Activated T-helper 1 cell treated with Interleukin-2 at 50 U/mL for 16 hours (primary cell): Measurements from ENCODE around the gene ERAL1.
"Not testable (repeated sequence)": the region's sequence is repeated elsewhere in the genome, so short reads cannot be mapped to it uniquely, and the experiment has no call there.

Source experiments
- DNase-seq: peaks from one replicate; pipeline ENCODE4 v3.0.0-alpha.2; 2020; ENCODE audit warnings: low read depth

Gene ERAL1

DNA sequence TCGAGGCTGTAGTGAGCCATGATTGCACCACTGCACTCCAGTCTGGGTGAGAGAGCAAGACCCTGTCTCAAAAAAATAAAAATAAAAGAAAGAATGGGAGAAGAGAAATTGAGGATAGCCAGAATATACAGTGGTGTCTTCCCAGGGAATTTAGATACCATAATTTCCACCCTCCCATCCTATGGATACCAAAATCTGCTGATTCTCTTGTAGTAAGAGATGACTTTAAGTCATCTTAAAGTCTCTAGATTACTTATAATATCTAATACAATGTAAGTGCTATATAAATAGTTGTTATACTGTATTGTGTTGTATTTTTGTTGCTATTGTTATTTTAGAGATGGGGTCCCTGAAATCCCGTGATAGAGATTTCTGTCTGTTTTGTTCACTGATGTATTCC is 1.5 kb upstream of the ERAL1 start:
- DNase-seq = no peak

DNA sequence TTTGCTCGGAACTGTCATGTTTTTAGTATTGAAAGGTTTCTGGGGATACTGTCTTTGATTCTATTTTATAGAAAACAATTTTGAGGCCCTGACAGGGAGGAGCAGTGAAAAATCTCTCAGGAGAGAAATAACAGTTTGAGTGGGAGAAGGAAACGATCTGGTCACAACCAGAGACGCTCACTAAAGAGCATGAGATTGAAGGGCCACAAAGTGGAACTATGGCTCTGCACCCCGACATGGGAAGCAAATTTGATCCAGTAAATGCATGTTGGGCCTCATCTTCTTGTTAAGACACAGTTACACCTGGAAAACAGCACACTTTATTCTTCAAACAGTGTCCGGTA is 492 bp downstream of the ERAL1 start:
- DNase-seq = no peak

DNA sequence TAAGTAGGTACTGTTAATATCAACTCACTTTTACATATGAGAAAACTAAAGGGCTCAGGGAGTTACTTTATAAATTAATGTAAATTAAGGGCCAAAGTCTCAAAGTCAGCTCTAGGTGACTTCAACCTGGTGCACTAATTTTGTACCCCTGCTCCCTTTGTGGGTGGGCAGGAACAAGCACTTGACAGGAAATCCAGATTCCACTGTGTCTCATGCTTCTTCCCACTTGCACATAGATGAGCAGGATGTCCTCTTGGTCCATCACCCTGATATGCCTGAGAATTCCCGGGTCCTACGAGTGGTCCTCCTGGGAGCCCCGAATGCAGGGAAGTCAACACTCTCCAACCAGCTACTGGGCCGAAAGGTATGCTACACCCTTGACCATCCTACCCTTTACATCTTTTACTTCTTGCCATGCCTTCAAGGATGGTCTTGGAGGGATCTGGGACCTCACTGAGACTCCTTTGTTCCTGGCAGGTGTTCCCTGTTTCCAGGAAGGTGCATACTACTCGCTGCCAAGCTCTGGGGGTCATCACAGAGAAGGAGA is 1.3 kb downstream of the ERAL1 start:
- no peak for DNase-seq

DNA sequence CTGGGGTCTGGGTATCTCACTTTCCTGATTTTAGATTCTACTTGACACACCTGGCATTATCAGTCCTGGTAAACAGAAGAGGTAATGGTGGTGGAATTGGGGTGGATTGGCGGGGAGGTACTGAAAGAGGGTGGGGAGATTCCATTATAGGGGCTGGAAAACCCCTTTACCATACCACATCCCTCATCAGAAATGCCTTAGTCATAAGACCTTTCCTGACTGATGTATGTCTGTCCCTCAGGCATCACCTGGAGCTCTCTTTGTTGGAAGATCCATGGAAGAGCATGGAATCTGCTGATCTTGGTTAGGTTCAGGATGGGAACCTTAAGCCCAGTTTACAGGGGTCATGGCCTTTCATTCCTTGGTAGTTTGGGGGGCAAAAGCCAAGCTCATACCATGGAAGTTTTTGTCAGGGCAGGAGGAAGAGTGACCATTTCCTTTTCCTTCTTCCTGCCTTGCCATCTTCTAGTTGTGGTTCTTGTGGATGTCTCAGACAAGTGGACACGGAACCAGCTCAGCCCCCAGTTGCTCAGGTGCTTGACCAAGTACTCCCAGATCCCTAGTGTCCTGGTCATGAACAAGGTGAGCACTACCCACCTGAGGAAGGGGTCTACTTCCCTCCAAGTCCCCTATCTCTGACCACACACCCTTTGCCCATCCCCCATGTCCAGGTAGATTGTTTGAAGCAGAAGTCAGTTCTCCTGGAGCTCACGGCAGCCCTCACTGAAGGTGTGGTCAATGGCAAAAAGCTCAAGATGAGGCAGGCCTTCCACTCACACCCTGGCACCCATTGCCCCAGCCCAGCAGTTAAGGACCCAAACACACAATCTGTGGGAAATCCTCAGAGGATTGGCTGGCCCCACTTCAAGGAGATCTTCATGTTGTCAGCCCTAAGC is 3.3 kb downstream of the ERAL1 start:
- DNase-seq = no peak

DNA sequence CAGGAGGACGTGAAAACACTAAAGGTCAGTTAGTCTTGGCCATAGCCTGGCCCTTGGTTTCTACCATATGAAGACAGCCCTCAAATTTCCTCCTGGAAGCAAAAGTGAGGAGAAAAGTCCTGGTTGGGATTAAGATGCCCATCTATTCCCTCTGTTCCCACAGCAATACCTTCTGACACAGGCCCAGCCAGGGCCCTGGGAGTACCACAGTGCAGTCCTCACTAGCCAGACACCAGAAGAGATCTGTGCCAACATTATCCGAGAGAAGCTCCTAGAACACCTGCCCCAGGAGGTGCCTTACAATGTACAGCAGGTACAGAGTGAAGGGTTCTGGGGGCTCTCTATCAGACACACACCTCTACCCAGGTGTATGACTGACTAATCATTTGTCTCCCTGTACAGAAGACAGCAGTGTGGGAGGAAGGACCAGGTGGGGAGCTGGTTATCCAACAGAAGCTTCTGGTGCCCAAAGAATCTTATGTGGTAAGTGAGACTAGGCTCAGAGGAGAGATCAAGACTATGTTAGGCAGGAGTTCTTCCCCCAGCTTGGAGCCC is 4.1 kb downstream of the ERAL1 start:
- DNase-seq = no peak

DNA sequence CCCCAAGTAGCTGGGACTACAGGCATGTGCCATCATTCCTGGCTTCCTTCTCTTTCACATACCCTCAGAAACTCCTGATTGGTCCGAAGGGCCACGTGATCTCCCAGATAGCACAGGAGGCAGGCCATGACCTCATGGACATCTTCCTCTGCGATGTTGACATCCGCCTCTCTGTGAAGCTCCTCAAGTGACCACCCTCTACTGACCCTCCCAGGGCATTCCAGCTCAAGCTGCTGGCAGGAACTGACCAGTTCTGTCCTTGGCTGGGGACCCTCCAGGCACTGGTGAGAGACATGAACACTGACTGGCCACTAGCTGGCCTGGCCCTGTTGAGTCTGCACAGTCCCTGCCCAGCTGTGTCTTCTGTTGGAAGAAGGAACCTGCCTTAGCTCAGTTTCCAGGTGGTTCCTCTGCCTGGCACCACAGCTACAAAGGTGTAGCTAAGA is 5.6 kb downstream of the ERAL1 start:
- DNase-seq = no peak

DNA sequence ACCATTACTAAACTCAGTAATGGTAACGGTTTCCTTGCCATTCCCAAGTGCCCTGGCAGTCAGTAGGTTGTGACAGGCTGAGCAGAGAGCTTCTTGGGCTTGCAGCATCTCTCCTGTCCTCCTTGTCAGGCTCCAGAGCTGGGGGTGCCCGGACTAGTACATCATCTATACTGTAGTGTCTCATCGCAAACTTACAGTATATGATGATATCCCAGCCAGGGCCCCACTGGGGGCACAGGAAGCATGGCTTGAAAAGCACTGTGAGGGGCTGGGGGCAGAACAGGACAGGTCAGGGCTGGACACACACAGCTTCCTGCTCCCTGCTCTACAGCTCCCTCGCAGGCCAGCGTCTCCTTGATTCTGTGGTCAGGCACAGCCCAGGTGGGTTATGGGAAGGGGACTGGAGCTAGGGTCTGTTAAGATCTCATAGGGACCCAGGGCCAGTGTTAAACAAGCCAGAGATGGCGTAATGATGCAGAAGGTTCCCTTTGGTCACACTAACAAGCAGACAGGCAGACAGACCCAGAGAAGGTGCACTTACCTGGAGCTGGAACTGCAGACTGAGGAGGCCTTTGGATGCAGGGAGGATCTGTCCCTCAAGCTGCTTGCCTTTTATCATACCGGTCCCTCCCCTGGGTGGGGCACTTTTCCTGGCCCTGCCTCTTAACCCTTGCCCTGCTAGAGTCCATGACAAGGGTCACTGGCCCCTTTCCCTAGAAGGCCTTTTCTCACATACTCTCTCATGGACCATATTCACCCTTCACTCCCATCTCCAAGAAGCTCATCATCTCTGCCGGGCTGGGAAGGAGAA is 6.8 kb downstream of the ERAL1 start:
- DNase-seq = no peak

DNA sequence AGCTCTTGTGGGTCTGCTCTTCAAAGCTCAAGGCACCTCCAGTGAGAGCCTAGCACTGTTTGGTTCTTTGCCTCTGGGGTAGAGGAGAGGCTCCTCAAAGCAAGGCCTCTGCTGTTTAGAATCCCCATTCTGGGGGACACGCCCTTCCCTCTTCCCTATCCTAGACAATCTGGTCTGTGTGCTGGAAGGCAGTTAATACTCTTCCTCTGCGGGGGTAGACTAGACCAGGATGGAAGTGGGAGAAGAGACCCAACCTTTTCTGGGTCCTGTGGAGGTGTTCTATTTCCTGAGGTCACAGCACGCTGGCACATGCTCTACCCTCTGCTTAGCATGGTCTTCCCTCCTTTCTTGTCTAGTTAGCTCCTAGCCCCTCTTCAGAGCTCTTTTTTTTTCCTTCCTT is 7.7 kb downstream of the ERAL1 start:
- no peak for DNase-seq

DNA sequence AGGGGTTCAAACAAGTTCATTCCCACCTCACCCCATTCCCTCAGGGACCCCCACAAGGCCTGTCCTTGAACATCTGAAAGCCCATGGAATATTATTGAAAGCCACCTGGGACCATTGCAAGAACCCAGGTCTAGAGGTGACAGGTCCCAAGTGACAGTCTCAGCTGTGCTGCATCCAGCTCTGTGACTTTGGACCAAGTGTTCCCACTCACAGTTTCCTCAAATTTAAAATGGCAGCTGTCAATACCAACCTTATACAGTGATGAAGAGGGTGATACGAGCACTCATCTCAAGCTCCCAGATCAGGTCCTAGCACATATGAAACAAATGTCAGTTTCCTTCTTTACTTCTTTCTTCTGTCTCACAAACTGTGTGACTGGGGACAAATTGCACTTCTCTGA is 9.1 kb downstream of the ERAL1 start:
- DNase-seq = no peak

DNA sequence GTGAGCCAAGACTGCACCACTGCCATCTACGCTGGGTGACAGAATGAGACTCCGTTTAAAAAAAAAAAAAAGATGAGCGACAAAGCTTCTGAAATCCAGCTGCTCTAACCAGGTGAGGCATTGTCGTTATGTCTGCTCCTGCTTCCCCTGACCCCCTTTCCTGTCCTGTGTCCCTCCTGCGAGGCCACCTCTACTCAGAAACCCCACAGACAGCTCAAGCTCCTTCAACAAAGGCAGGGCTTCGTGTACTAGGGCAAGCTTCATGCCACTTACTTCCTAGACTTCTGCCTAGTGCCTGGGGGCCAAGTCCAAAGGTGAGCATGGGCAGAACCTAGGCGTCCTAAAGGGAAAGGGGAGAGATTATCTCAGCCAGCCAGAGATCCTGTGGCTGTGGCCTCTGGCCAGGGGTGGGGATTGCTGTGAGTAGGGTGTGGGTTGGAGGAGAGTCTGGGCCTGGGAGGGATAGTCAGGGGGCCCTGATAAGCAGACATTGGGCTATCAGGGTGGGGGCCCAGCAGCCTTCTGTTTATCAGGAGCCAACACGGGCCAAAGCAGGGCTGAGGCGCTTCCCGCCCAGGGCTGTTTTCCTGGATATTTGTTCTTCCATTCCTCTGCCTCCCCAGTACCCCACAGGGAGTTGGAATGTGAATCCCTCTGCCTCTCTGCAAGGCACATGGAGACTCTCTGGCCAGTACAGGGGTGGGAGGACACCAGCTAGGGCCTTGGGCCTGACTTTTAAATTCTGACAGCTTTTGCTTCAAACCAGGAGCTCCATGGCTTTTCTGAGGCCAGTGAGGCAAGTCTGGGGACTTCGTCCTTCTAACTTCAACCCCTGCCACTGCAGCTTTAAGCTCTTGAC is 10.4 kb downstream of the ERAL1 start:
- no peak for DNase-seq

DNA sequence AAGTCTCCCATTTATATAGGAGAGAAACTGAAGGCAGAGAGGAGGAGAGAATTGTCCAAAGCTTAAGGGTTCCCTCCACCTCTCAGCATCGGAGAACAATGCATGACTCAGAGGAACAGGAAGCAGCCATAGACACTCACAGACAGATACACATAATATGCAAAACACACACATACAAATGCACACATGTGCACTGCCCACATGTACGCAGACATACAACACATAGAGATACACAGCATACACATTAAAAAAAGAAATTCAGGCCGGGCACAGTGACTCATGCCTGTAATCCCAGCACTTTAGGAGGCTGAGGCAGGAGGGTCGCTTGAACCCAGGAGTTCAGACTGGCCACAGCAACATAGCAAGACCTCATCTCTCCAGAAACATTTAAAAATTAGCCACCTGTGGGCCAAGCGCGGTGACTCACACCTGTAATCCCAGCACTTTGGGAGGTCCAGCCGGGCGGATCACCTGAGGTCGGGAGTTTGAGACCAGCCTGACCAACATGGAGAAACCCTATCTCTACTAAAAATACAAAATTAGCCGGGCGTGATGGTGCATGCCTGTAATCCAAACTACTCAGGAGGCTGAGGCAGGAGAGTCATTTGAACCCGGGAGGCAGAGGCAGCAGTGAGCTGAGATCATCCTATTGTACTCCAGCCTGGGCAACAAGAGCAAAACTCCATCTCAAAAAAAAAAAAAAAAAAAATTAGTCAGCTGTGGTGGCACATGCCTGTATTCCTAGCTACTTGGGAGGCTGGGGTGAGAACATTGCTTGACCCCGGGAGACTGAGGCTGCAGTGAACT is 11.3 kb downstream of the ERAL1 start:
- no peak for DNase-seq

DNA sequence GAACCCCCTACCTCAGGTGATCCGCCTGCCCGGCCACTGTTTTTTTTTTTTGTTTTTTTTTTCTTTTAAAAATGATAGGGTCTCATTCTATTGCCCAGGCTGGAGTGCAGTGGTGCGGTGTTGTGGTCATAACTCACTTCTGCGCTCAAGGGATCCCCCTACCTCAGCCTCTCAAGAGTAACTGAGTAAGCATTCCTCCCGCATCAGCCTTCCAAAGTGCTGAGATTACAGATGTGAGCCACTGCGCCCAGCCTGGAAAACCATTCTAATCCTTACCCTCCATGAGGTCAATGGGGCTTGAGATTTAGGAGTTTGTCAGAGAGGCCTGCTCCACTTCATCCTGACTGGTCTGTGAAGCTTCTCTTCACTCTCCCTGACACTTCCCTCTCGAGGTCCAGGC is 12.5 kb downstream of the ERAL1 start:
- DNase-seq = no peak

DNA sequence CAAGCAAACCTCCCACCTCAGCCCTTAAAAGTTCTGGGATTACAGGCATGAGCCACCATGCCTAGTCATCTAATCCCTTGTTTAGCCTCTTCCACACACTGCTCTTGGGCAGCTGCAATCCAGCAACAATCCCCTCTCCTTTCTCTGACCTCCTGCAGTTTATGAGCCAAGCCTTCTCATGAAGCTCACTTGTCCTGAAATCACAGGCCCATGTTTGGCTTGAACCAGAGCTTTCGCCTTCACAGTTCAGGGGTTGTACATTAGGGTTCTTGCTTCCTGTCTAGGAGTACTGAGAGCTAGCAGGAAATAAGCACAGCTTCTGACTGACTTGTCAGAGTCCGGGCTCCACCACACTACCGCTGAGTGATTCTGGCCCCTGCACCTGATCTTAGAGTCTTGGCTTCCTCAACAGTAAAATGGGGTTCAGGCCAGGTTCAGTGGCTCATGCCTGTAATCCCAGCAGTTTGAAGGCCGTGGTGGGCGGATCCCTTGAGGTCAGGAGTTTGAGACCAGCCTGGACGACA is 16.3 kb downstream of the ERAL1 start:
- no peak for DNase-seq

DNA sequence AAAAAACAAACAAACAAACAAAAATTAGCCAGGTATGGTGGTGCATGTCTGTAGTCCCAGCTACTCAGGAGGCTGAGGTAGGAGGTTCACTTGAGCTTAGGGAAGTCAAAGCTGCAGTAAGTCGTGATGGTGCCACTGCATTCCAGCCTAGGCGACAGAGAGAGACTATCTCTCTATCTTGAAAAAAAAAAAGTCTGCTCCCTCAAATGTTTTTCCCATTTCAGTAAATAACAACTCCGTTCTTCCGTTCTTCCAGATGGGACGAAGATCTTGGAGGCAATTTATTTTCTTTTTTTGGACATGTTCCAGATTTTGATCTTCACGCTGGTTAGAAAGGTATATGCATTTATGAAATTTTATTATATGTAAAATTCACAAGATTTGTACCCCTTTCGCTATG is 19.0 kb downstream of the ERAL1 start:
- DNase-seq = no peak

DNA sequence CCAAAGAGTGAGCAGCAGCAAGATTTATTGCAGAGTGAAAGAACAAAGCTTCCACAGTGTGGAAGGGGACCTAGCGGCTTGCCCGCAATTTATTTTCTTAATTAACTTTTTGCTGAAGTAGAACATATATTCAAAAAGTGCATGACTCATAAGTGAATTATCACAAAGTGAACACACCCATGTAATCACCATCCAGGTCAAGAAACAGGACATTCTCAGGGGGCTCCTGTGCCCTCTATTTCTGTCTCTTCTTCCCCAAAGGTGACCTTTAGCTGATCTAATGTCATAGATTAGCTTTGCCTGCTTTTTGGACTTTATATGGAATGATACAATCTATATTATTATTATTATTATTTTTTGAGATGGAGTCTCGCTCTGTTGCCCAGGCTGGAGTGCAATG is 19.9 kb downstream of the ERAL1 start:
- no peak for DNase-seq

DNA sequence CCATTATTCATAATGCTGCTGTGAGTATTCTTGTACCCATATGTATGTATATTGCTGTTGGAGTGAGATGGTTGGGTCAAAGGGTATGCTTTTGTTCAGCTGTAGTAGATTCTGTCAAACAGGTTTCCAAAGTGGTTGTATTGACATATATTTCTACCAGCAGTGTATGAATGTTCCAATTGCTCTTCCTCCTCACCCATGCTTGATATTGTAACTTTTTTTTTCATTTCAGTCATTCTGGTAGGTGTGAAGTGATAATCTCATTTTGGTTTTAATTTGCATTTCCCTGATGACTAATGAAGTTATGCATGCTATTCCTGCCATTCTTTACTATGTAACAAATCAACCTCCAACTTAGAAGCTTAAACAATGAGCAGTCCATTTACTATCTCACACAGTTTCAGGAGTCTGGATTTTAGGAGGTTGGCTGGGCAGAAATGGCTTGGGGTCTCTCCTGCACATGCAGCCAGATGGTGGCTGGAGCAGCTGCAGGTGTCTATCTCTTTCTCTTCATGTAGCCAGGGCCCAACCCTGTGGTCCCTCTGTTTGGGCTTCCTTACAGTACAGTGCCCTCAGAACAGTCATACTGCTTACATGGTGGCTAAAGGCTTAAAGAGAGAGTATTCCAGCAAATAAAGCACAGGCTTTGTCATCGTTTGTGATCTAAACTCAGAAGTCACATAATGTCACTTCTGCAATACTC is 21.2 kb downstream of the ERAL1 start:
- no peak for DNase-seq

DNA sequence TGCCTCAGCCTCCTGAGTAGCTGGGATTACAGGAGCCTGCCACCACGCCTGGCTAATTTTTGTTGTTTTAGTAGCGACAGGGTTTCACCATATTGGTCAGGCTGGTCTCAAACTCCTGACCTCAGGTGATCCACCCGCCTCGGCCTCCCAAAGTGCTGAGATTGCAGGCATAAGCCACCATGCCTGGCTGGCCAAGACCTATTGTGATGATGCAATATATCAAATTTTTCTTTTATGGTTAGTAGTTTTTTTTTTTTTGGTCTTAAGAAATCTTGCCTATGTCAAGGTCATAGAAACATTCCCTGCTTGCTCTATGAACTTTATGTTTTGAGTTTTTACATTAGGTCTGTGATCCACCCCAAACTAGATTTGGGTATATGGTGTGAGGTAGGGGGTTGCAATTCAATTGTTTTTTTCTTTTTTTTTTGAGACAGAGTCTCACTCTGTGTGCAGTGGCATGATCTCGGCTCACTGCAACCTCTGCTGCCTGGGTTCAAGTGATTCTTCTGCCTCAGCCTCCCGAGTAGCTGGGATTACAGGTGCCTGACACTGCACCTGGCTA is 22.4 kb downstream of the ERAL1 start:
- not testable (repeated sequence) for DNase-seq

DNA sequence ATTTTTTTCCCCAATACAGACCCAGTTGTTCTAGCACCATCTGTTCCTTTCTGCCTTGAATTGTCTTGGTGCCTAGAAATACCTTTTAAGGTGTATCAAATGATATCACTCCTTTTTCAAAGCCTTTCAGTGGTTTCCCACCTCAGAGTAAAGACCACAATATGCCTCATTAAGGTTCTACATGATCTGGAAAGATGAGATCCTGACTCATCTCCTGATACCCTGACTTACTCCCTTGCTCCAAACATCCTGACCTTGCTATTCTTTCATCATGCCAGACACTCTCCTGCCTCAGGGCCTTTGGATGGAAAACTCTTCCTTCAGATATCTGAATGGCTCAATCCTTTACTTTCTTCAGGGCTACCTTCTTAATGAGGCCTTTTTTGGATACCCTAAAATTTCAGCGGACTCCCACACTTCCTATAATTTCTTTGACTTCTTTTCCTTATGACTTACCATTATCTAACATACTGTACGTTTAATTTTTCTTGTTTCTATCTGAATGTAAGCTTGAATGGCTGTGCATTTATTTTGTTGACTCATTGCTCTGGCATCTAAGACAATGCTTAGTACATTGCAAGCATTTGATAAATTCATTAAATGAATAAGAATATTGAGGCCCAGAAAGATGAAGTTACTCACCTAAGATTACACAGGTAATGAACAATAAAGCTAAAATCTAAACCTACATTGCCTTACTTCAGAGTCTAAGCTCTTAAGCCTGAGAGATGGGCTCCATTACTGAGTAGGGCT is 23.5 kb downstream of the ERAL1 start:
- DNase-seq = no peak

DNA sequence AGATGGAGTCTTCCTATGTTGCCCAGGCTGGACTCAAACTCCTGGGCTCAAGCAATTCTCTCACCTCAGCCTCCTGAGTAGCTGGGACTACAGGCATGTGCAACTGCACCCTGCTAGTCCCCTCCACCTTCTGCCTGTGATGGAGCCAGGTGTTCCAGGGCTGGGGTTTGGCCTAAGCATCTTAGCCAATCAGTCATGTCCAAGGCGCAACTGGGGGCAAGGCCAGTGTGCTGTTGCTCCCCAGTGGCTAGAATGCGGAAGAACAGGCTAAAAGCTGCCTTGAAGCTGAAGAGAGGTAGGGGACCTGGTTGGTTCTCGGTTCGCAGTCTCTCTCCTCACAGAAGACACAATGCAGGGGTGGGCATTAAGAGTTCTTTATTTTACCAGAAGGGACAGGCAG is 24.2 kb downstream of the ERAL1 start:
- no peak for DNase-seq
